Large intestine (tissue), 12 donors: ENCODE results near the gene TLR6. TPM values are rescaled to one million over a fixed set of nuclear protein-coding genes. Genes with fewer than 3 reads are reported as not detected.

Experiments used
- DNase-seq, 2 donors: peaks; one replicate each; pipeline versions ENCODE4 v3.0.0 to v3.0.0-alpha.2; 2013
- H3K27ac ChIP-seq: one replicate; pipeline ENCODE4 v1.5.1; 2013; ENCODE audit warnings: low read length
- H3K27me3 ChIP-seq: 2 replicates; pipeline ENCODE4 v1.6.1; 2013; ENCODE audit warnings: low read length; ENCODE audit not compliant: control insufficient read depth, insufficient read depth
- H3K36me3 ChIP-seq: 2 replicates; pipeline ENCODE4 v1.6.1; 2013; ENCODE audit warnings: low read length; ENCODE audit not compliant: control insufficient read depth, insufficient read depth
- H3K4me1 ChIP-seq: one replicate; pipeline ENCODE4 v1.6.1; 2013; ENCODE audit warnings: low read length; ENCODE audit not compliant: control insufficient read depth, insufficient read depth
- H3K4me3 ChIP-seq: one replicate; pipeline ENCODE4 v1.5.1; 2013; ENCODE audit warnings: low read length
- H3K9me3 ChIP-seq: one replicate; pipeline ENCODE4 v1.6.1; 2013; ENCODE audit warnings: mild to moderate bottlenecking, low read depth, low read length, moderate library complexity; ENCODE audit not compliant: control insufficient read depth
- WGBS: methylation state at CpG from one replicate; pipeline ENCODE4 v1.1.5; 2013; ENCODE audit warnings: low lambda C conversion rate; ENCODE audit not compliant: insufficient coverage; 5-methylcytosine and 5-hydroxymethylcytosine counted together
- long read RNA-seq, 11 donors: transcript quantifications; one replicate each; lab custom pipeline, GENCODE V29; 2026
- polyA plus RNA-seq: library from polyadenylated mRNA; unstranded; fragments of 120-200 nt; gene quantifications from one replicate; pipeline ENCODE4 v1.2.1, GENCODE V29; 2013

Gene TLR6
- 1.6 TPM for polyA plus RNA-seq
- long read RNA-seq, donor 1: 0 reads
- long read RNA-seq, donor 2, partial matches to known transcripts: 0 of 1 reads
- long read RNA-seq, donor 2, other reads (novel, unspliced or antisense): 0 of 1 reads
- long read RNA-seq, donor 3, partial matches to known transcripts: 0 of 1 reads
- long read RNA-seq, donor 3, other reads (novel, unspliced or antisense): 0 of 1 reads
- long read RNA-seq, donor 4: 0 reads
- long read RNA-seq, donor 5: 0 reads
- long read RNA-seq, donor 6, partial matches to known transcripts: 0 of 2 reads
- long read RNA-seq, donor 6, other reads (novel, unspliced or antisense): 0 of 2 reads
- long read RNA-seq, donor 7, partial matches to known transcripts: 0 of 1 reads
- long read RNA-seq, donor 7, other reads (novel, unspliced or antisense): 0 of 1 reads
- long read RNA-seq, donor 8: 0 reads
- long read RNA-seq, donor 9: 0 reads
- long read RNA-seq, donor 10, partial matches to known transcripts: 0 of 1 reads
- long read RNA-seq, donor 10, other reads (novel, unspliced or antisense): 0 of 1 reads
- long read RNA-seq, donor 11, partial matches to known transcripts: 0 of 1 reads
- long read RNA-seq, donor 11, other reads (novel, unspliced or antisense): 0 of 1 reads

- Histone ChIP-seq H3K4me3 (no peak within 1 kb of the TSS), H3K27ac (no peak within 1 kb of the TSS), H3K27me3 (no peaks in the 10 kb centered on the region), H3K36me3 (no peaks in the 10 kb centered on the region), H3K4me1 (no peaks in the 10 kb centered on the region), H3K9me3 (no peaks in the 10 kb centered on the region)
- WGBS: 27% methylated on average over 4 of the region's 8 CpGs
- peak; percentile 31 to 57 for DNase-seq
Observed at GRCh38 chr4:38856524-38857337, at the start of gene TLR6. TLR6 (minus strand) TSS chr4:38856817; CDS start chr4:38829473, 27,344 bp downstream.

GRCh38 chr4:38905652-38906385 is 49.2 kb upstream of the TLR6 start:
- no peak overlapping the region for H3K27ac ChIP-seq

DNA sequence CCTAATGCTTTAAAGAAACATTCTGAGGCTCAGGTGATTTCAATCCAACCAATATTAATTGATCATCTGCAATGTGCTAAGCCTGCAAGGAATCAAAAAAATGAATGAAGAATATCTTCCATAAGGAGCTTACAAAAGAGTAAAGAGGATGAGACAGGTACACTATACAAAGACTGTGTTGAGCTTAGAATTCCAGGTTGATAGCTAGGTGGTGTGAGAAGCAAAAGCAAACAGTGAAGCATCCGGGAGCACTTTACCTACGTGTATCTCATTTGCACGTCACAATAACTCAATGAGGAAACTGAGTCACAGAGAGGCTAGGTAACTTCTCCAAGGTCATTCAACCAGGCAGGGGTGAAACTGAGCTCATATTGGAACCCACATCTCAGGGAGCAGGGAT is 48.1 kb upstream of the TLR6 start:
- DNase-seq: no peak
- no CpG with 5 or more reads among the region's 3 CpGs for WGBS
- Histone ChIP-seq H3K9me3 (no peaks in the 10 kb centered on the region), H3K27ac (peak overlapping the region; percentile 55), H3K27me3 (no peaks in the 10 kb centered on the region), H3K36me3 (peaks cover 41% of the 10 kb centered on the region), H3K4me3 (no peak overlapping the region), H3K4me1 (peaks cover 17% of the 10 kb centered on the region)

More at GRCh38 chr4:38905652-38906385, 49.2 kb upstream of the TLR6 start:
- peaks cover 19% of the 10 kb centered on the region for H3K4me1 ChIP-seq
- no peak overlapping the region for H3K4me3 ChIP-seq
- no peak for DNase-seq
- peaks cover 53% of the 10 kb centered on the region for H3K36me3 ChIP-seq
- WGBS: 41% methylated on average over 5 of the region's 10 CpGs
- H3K9me3 ChIP-seq: no peaks in the 10 kb centered on the region
- no peaks in the 10 kb centered on the region for H3K27me3 ChIP-seq

- WGBS: no CpG with 5 or more reads among the region's 10 CpGs
- DNase-seq: peak; percentile 50 to 83
- H3K27me3 ChIP-seq: no peaks in the 10 kb centered on the region
- H3K4me1 ChIP-seq: peaks cover 17% of the 10 kb centered on the region
- H3K9me3 ChIP-seq: no peaks in the 10 kb centered on the region
- peak overlapping the region; percentile 55 for H3K27ac ChIP-seq
- H3K4me3 ChIP-seq: no peak overlapping the region
- peaks cover 39% of the 10 kb centered on the region for H3K36me3 ChIP-seq
Observed at GRCh38 chr4:38904090-38904666, 47.6 kb upstream of the TLR6 start.

GRCh38 chr4:38902695-38903094 is 46.1 kb upstream of the TLR6 start:
- Histone ChIP-seq H3K4me1 (peaks cover 17% of the 10 kb centered on the region), H3K36me3 (peaks cover 31% of the 10 kb centered on the region), H3K9me3 (no peaks in the 10 kb centered on the region), H3K27ac (no peak overlapping the region), H3K4me3 (no peak overlapping the region), H3K27me3 (no peaks in the 10 kb centered on the region)
- peak in 1 of 2 donors; percentile 18 for DNase-seq

GRCh38 chr4:38902221-38902620 is 45.6 kb upstream of the TLR6 start:
- H3K4me3 ChIP-seq: no peak overlapping the region
- no peaks in the 10 kb centered on the region for H3K27me3 ChIP-seq

GRCh38 chr4:38898245-38898644 is 41.6 kb upstream of the TLR6 start:
- no peak overlapping the region for H3K4me3 ChIP-seq
- no peaks in the 10 kb centered on the region for H3K27me3 ChIP-seq
- H3K4me1 ChIP-seq: peaks cover 8% of the 10 kb centered on the region
- no peaks in the 10 kb centered on the region for H3K9me3 ChIP-seq
- H3K36me3 ChIP-seq: peaks cover 37% of the 10 kb centered on the region
- no peak overlapping the region for H3K27ac ChIP-seq
- DNase-seq: no peak
- 100% methylated on average over 6 of the region's 7 CpGs for WGBS

More at GRCh38 chr4:38902221-38902620, 45.6 kb upstream of the TLR6 start:
- peaks cover 29% of the 10 kb centered on the region for H3K36me3 ChIP-seq
- H3K27ac ChIP-seq: no peak overlapping the region
- H3K4me1 ChIP-seq: peaks cover 17% of the 10 kb centered on the region
- WGBS: 94% methylated on average over 3 of the region's 5 CpGs
- DNase-seq: no peak
- no peaks in the 10 kb centered on the region for H3K9me3 ChIP-seq

DNA sequence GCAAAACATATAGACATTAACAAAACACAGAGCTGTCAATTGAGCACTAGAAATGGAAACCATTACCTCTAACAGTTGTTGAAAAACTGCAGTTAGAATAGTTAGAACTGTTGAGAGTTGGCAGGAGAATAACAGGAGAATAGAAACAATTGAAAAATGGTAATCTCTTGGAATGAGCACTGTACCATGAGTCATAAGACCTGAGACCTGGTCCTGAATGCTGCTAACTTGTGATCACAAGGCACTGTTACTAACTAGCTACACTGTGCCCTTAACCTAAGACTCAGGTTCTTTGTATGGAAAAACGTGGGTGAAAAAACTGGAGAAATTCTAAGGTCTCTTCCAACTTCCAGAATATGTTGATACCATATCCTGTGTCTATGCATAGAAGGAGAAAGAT is 40.3 kb upstream of the TLR6 start:
- Histone ChIP-seq H3K27ac (no peak overlapping the region), H3K36me3 (peaks cover 39% of the 10 kb centered on the region), H3K27me3 (no peaks in the 10 kb centered on the region), H3K4me3 (no peak overlapping the region), H3K9me3 (no peaks in the 10 kb centered on the region), H3K4me1 (peaks cover 16% of the 10 kb centered on the region)
- 86% methylated on average over 1 of the region's 1 CpG for WGBS
- DNase-seq: no peak

DNA sequence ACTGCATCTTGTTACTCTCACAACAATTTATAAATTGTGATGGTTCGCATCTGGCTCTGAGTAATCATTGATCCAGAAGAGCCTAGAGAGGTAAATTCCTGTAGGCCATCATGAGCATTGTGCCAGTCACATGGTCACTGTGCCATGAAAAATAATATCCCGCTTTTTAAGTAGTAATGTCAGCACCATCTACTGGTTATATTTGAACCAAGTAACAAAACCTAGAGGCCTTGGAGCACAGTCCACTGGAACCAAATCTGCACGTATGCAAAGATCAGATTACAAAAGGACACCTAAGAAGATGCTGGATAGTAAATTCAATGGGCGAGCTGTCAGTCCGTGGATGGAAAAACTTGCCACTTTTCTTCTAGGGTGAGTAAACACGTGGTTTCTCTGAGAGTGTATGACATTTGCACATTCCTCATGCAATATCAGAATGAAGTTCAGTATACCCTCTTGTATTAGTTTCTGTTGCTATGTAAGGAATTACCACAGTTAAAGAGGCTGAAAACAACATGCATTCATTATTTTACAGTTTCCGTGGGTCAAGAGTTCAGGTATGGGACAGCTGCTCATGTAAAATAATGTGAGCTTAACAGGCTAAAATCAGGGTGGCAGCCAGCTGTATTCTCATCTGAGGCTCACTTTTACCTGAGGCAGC is 37.8 kb upstream of the TLR6 start:
- H3K4me1 ChIP-seq: peaks cover 32% of the 10 kb centered on the region
- peaks cover 37% of the 10 kb centered on the region for H3K36me3 ChIP-seq
- H3K27me3 ChIP-seq: no peaks in the 10 kb centered on the region
- WGBS: no CpG with 5 or more reads among the region's 7 CpGs
- no peak overlapping the region for H3K4me3 ChIP-seq
- H3K9me3 ChIP-seq: no peaks in the 10 kb centered on the region
- H3K27ac ChIP-seq: no peak overlapping the region
- DNase-seq: no peak
